Testis (tissue), 3 donors: Measurements from ENCODE around the gene ARFGAP3. TPM values are rescaled to one million over a fixed set of nuclear protein-coding genes. Genes with fewer than 3 reads are reported as not detected.
A peak's percentile ranks its signal among the peaks of the same experiment; 100 is the strongest.

Experiments
- DNase-seq: peaks from one replicate; pipeline ENCODE4 v3.0.0-alpha.2; 2019
- H3K27ac ChIP-seq, 2 donors: fragments of 200-600 bp; sonication (generic); one replicate each; pipeline ENCODE4 v1.5.1; 2019
- H3K27me3 ChIP-seq: fragments of 200-600 bp; sonication (generic); one replicate; pipeline ENCODE4 v1.5.1; 2019
- H3K36me3 ChIP-seq: fragments of 200-600 bp; sonication (generic); one replicate; pipeline ENCODE4 v1.5.1; 2017; ENCODE audit warnings: low read depth; ENCODE audit errors: missing control alignments
- H3K4me1 ChIP-seq: fragments of 200-600 bp; sonication (generic); one replicate; pipeline ENCODE4 v1.5.1; 2019
- H3K4me3 ChIP-seq, 2 donors: fragments of 200-600 bp; sonication (generic); one replicate each; pipeline ENCODE4 v1.5.1; 2017 to 2019
- H3K9me3 ChIP-seq: fragments of 200-600 bp; sonication (generic); one replicate; pipeline ENCODE4 v1.5.1; 2017
- POLR2A ChIP-seq: fragments of 450-650 bp; IDR thresholded peaks from one replicate; pipeline ENCODE4 v1.6.1; 2017; ENCODE audit warnings: antibody characterized with exemption, mild to moderate bottlenecking, moderate library complexity
- WGBS, 2 donors: methylation state at CpG; one replicate each; pipeline ENCODE4 v1.1.5; 2018; 5-methylcytosine and 5-hydroxymethylcytosine counted together
- intact Hi-C: fragments of 100-400 bp; cut with DNase I; formaldehyde crosslinking; loops from one replicate; pipeline ENCODE4 v1.15.1; 2023; ENCODE audit warnings: low total_unique reads
- polyA plus RNA-seq: library from polyadenylated mRNA; stranded (reverse); fragments of 350-450 nt; fragmentation: Illumina TruSeq; extraction: RNeasy Lipid Tissue Mini Kit (QIAGEN cat#74804); gene quantifications from one replicate; pipeline ENCODE4 v1.2.3, GENCODE V29; 2014; ENCODE audit warnings: low read depth, low replicate concordance; ENCODE audit not compliant: insufficient read depth
- total RNA-seq, 2 donors: library from RNA; depleted of rRNA; stranded (reverse); fragments of >200 nt; gene quantifications; one replicate each; pipeline ENCODE4 v1.2.3, GENCODE V29; 2016
- TF ChIP-seq, protein P1 (sequence below), 3 experiments: fragments of 450-650 bp in 2 of 3; fragments of 200-600 bp in 1 of 3; sonication (generic) in 1 of 3; IDR thresholded peaks; one replicate each; pipeline ENCODE4 v1.5.1; 2016 to 2019; ENCODE audit warnings: antibody characterized with exemption in 3 of 3, mild to moderate bottlenecking in 2 of 3, moderate library complexity in 1 of 3

Gene ARFGAP3
- total and polyA plus RNA-seq, 3 donors from 2014 or later: 50.2 to 82.9 (median 54.1) TPM

DNA sequence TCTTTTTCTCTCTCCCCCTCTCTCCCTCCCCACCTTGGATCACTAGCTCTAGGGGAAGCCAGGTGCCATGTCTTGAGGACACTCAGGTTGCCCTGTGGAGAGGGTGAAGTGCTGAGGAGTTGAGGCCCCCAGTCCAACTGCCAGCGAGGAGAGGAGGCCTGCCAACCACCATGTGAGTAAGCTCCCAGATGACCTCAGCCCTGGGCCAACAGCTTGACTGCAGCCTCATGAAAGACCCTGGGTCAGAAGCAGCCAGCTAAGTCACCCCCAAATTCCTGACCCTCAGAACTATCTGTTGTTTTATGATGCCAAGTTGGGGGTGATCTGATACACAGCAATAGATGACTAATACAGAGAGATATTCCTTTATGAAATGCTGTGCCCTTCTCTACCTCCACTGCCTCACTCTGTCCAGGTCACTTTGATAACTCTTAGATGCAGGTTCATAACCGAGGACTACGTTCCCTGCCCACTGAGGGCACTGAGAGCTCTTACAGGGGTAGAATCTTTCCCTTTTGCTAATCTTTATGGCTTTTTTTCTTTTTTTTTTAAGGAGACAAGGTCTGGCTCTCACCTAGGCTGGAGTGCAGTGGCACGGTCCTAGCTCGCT lies 8.0 kb downstream of the ARFGAP3 start:
- DNase-seq: no peak
- H3K27me3 ChIP-seq: no peaks in the 10 kb centered on the region
- TF ChIP-seq, protein P1, sequence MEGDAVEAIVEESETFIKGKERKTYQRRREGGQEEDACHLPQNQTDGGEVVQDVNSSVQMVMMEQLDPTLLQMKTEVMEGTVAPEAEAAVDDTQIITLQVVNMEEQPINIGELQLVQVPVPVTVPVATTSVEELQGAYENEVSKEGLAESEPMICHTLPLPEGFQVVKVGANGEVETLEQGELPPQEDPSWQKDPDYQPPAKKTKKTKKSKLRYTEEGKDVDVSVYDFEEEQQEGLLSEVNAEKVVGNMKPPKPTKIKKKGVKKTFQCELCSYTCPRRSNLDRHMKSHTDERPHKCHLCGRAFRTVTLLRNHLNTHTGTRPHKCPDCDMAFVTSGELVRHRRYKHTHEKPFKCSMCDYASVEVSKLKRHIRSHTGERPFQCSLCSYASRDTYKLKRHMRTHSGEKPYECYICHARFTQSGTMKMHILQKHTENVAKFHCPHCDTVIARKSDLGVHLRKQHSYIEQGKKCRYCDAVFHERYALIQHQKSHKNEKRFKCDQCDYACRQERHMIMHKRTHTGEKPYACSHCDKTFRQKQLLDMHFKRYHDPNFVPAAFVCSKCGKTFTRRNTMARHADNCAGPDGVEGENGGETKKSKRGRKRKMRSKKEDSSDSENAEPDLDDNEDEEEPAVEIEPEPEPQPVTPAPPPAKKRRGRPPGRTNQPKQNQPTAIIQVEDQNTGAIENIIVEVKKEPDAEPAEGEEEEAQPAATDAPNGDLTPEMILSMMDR (IDR thresholded peaks at IDR 0.05): no peak
- TF ChIP-seq POLR2A: no peak
- intact Hi-C loops: no loop called here
- H3K4me3 ChIP-seq: no peak overlapping the region
- H3K36me3 ChIP-seq: no peaks in the 10 kb centered on the region
- H3K4me1 ChIP-seq: peaks cover 3% of the 10 kb centered on the region
- WGBS, 2 donors: 85 to 90% methylated on average over 5 of the region's 5 CpGs
- no peaks in the 10 kb centered on the region for H3K9me3 ChIP-seq
- H3K27ac ChIP-seq: no peak overlapping the region

DNA sequence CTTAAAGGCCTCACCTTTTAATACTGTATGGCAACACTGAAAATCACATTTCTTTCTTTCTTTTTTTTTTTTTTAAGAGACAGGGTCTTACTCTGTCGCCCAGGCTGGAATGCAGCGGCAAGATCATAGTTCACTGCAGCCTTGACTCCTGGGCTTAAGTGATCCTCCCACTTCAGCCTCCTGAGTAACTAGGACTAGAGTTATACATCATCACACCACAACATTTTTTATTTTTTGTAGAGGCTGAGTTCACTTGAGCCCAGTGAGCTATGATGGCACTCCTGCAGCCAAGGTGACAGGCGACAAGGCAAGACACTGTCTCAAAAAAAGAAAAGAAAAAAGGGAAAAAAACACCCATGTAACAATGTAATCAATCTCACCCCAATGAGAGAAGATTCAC lies 10.0 kb downstream of the ARFGAP3 start:
- H3K9me3 ChIP-seq: no peaks in the 10 kb centered on the region
- no peak for DNase-seq
- peaks cover 3% of the 10 kb centered on the region for H3K4me1 ChIP-seq

DNA sequence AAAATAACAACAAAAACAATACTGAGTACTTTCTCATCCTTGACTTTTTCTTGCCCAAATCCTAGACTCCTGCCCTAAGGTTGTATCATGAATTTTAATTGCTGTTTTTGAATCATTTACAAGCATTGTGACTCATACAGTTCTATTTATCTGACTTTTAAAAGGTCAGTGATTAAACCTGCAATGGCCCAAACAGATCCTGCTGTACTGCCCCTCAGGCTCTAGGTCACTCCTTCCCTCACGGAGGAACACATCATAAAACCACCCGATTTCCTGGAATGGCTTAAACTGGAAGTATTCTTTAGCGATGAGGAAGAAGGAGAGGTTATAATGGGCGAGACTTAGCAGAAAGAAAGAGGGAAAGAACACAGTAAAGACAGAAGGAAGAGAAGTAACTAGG lies 12.3 kb downstream of the ARFGAP3 start:
- no peaks in the 10 kb centered on the region for H3K9me3 ChIP-seq
- peaks cover 3% of the 10 kb centered on the region for H3K4me1 ChIP-seq
- WGBS, 2 donors: 45 to 50% methylated on average over 4 of the region's 4 CpGs
- no peak for TF ChIP-seq POLR2A
- TF ChIP-seq, protein P1 (IDR thresholded peaks at IDR 0.05): no peak
- DNase-seq: no peak
- no peaks in the 10 kb centered on the region for H3K36me3 ChIP-seq
- no peak overlapping the region for H3K4me3 ChIP-seq
- intact Hi-C loops: no loop called here
- no peaks in the 10 kb centered on the region for H3K27me3 ChIP-seq
- peak overlapping the region in 1 of 2 donors; percentile 15 for H3K27ac ChIP-seq

More for the DNA sequence above, 10.0 kb downstream of the ARFGAP3 start:
- Histone ChIP-seq H3K27me3 (no peaks in the 10 kb centered on the region), H3K4me3 (no peak overlapping the region), H3K27ac (no peak overlapping the region), H3K36me3 (no peaks in the 10 kb centered on the region)
- no peak for TF ChIP-seq POLR2A
- TF ChIP-seq, protein P1 (IDR thresholded peaks at IDR 0.05): no peak
- intact Hi-C loops: no loop called here
- WGBS, 2 donors: 75 to 83% methylated on average over 3 of the region's 3 CpGs

DNA sequence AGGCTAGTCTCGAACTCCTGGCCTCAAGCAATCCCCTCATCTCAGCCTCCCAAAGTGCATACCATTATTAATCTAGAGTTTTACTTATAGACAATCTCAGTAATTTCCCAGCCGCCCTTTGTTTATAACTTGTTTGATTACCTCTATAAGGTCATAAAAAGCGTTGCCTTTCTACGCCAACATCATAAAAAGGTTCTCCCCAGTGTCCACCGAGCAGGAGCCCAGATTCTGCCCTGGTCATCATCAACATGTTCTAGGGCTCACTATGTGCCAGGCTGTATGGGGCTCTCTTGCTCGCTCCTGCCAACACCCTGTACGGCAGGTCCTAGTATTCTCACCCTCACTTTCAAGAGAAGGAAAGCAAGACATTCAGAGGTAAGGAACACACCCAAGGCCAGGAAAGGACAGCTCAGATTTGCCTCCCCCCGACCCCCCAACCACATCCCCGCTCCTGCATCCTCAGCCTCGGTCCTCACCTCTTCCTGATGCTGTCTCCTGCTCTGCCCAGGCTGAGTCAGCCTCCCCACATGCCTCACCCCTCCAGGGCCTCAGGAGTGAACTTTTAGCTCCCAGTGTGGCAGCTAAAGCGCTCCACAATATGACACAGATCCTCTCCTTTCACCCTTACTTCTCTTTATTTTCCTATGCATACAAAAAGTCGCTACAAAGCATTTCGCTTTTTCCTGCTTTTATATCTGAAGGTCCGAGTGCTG lies 14.3 kb downstream of the ARFGAP3 start:
- no peaks in the 10 kb centered on the region for H3K36me3 ChIP-seq
- intact Hi-C loops: no loop called here
- DNase-seq: no peak
- no peak overlapping the region for H3K27ac ChIP-seq
- H3K4me1 ChIP-seq: peaks cover 3% of the 10 kb centered on the region
- no peak overlapping the region for H3K4me3 ChIP-seq
- 90 to 95% methylated on average over 14 of the region's 14 CpGs for WGBS, 2 donors
- no peak for TF ChIP-seq POLR2A
- TF ChIP-seq, protein P1 (IDR thresholded peaks at IDR 0.05): no peak
- H3K9me3 ChIP-seq: no peaks in the 10 kb centered on the region
- no peaks in the 10 kb centered on the region for H3K27me3 ChIP-seq
